ENCODE data around the gene KCNG3.

KCNG3 gene

DNA sequence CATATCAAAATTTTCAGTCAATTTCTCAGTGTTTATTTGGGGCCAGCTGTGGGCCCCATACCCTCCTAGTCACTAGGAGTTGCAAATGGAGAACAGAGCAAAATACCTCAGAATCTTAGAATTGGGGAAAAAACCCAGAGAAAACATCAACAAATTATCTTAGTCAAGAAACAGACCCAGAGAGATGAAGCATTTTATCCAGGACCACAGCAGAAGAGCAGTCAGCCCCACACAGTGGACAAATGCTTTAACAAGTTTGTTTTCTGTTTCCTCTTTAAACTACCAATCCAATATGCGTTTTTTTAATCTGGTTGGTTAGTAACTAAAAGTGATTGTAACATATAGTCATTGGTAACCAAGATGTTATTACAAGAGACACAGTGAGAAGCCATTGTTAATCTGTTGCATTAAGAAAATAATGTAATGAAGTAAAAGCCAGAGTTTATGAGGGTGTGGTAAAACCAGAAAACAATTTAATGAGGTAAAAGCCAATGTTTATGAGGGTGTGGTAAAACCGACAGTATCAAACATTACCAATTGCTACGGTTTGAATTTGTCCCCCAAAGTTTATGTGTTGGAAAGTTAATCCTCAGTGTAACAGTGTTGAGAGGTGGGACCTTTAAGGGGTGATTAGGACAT lies 72.1 kb downstream of the KCNG3 start:
- no peak for DNase-seq
- Mint-ChIP-seq H3K36me3 (ENCODE audit: low read depth) (no peaks in the 10 kb centered on the region), H3K9me3 (no peaks in the 10 kb centered on the region), H3K4me3 (no peak overlapping the region), H3K27me3 (ENCODE audit: low read depth, poor library complexity) (peaks cover 3% of the 10 kb centered on the region), H3K27ac (no peak overlapping the region), H3K4me1 (peaks cover 30% of the 10 kb centered on the region)
- TF ChIP-seq CTCF (IDR thresholded peaks at IDR 0.05): no peak

- H3K27me3 Mint-ChIP-seq (ENCODE audit: low read depth, poor library complexity): peaks cover 3% of the 10 kb centered on the region
Observed at GRCh38 chr2:42421157-42421485, 72.7 kb downstream of the KCNG3 start.

GRCh38 chr2:42414648-42415047 lies 79.1 kb downstream of the KCNG3 start:
- Mint-ChIP-seq H3K27ac (no peak overlapping the region), H3K9me3 (peaks cover 32% of the 10 kb centered on the region)
- no peak for DNase-seq

More at GRCh38 chr2:42421157-42421485, 72.7 kb downstream of the KCNG3 start:
- Mint-ChIP-seq H3K4me1 (peaks cover 30% of the 10 kb centered on the region), H3K27ac (no peak overlapping the region), H3K9me3 (no peaks in the 10 kb centered on the region), H3K36me3 (ENCODE audit: low read depth) (no peaks in the 10 kb centered on the region), H3K4me3 (no peak overlapping the region)
- TF ChIP-seq CTCF (IDR thresholded peaks at IDR 0.05): no peak
- no peak for DNase-seq

DNA sequence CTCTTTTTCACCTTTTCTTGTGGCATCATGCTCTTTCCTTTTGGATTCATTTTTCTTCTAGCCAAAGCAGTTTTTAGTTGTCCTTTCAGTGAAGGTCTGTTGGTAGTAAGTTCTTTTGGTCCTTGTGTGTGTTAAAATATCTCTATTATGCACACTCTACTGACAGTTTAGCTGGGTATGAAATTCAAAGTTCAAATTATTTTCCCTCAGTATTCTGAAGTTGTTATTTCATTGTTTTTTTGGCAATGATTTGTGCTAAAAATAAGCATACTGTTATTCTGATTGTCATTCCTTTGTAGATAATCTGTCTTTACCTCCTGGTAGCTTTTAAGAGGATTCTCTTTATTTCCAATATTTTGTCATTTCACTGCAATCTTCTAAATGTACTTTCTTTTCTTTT lies 79.6 kb downstream of the KCNG3 start:
- H3K9me3 Mint-ChIP-seq: peaks cover 32% of the 10 kb centered on the region
- H3K4me1 Mint-ChIP-seq: no peaks in the 10 kb centered on the region
- no peak for TF ChIP-seq CTCF (IDR thresholded peaks at IDR 0.05)
- peaks cover 8% of the 10 kb centered on the region for H3K27me3 Mint-ChIP-seq (ENCODE audit: low read depth, poor library complexity)
- DNase-seq: no peak
- H3K27ac Mint-ChIP-seq: no peak overlapping the region
- no peak overlapping the region for H3K4me3 Mint-ChIP-seq
- H3K36me3 Mint-ChIP-seq (ENCODE audit: low read depth): peaks cover 5% of the 10 kb centered on the region

More at GRCh38 chr2:42414648-42415047, 79.1 kb downstream of the KCNG3 start:
- H3K36me3 Mint-ChIP-seq (ENCODE audit: low read depth): peaks cover 5% of the 10 kb centered on the region
- no peaks in the 10 kb centered on the region for H3K4me1 Mint-ChIP-seq
- no peak for TF ChIP-seq CTCF (IDR thresholded peaks at IDR 0.05)
- H3K4me3 Mint-ChIP-seq: no peak overlapping the region
- peaks cover 8% of the 10 kb centered on the region for H3K27me3 Mint-ChIP-seq (ENCODE audit: low read depth, poor library complexity)

- DNase-seq: no peak
- H3K27ac Mint-ChIP-seq: peak overlapping the region; percentile 24
- H3K36me3 Mint-ChIP-seq (ENCODE audit: low read depth): peaks cover 5% of the 10 kb centered on the region
- no peak for TF ChIP-seq CTCF (IDR thresholded peaks at IDR 0.05)
- H3K9me3 Mint-ChIP-seq: peaks cover 31% of the 10 kb centered on the region
- H3K4me1 Mint-ChIP-seq: no peaks in the 10 kb centered on the region
- H3K27me3 Mint-ChIP-seq (ENCODE audit: low read depth, poor library complexity): peaks cover 8% of the 10 kb centered on the region
- H3K4me3 Mint-ChIP-seq: no peak overlapping the region
Observed at GRCh38 chr2:42410742-42411514, 82.9 kb downstream of the KCNG3 start.

DNA sequence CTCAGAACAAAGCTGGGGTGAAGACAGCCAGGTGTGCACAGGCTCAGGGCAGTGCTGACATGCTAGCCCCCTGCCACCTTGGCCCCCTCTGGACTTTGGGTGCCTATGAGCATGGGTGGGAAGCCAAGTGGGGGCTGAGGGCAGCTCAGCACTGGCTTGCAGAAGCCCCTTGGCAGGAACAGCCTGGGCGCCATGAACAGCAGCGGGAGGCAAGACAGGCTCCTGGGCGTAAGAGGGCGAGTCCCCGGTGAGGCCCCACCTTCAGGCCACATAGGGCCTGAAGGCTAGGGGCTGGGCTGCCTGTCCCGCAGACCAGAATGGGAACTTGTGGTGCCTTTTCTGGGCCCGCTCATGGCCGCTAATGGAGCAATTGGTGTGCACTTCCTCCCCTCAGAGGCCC lies 85.8 kb downstream of the KCNG3 start:
- peaks cover 12% of the 10 kb centered on the region for H3K4me1 Mint-ChIP-seq
- no peaks in the 10 kb centered on the region for H3K36me3 Mint-ChIP-seq (ENCODE audit: low read depth)
- no peak for TF ChIP-seq CTCF (IDR thresholded peaks at IDR 0.05)
- H3K9me3 Mint-ChIP-seq: peaks cover 4% of the 10 kb centered on the region
- peaks cover 8% of the 10 kb centered on the region for H3K27me3 Mint-ChIP-seq (ENCODE audit: low read depth, poor library complexity)
- H3K27ac Mint-ChIP-seq: no peak overlapping the region
- DNase-seq: no peak
- no peak overlapping the region for H3K4me3 Mint-ChIP-seq
